Left cardiac atrium (tissue), 4 donors: ENCODE data around the gene SGMS1. TPM values are rescaled to one million over a fixed set of nuclear protein-coding genes. Genes with fewer than 3 reads are reported as not detected.

Experiments used
- ATAC-seq, 2 donors: fragments of 200-7000 bp; cut with Tn5 transposase; one replicate each; pipeline ENCODE4 v1.9.1; 2020; ENCODE audit warnings: mild to moderate bottlenecking in 2 of 2, moderate library complexity in 2 of 2
- DNase-seq: peaks from one replicate; pipeline ENCODE4 v3.0.0-alpha.2; 2020
- intact Hi-C, 2 donors: fragments of 100-400 bp; cut with DNase I; formaldehyde crosslinking; loops; one replicate each; pipeline versions ENCODE4 v1.14.1 to v1.15.1; 2022 to 2023
- total RNA-seq, 2 donors: library from RNA; stranded (reverse); fragmentation: NEBNext Ultra II Directional; extraction: Animal tissue kit (Norgen Biotek cat#: 25700); gene quantifications; one replicate each; pipeline ENCODE4 v1.2.1, GENCODE V29; 2021
- donor health status: DM: no; HTN: yes; CAD: no.
- donor health status: DM: no; HTN: yes; CAD: no; lungs with severe emphysema.
- donor health status: DM: yes; HTN: yes; CAD: no.
- donor health status: Dilated cardiomyopathy.

The SGMS1 gene
- total RNA-seq, 2 donors from 2014 or later = 22.4 to 24.4 TPM

DNA sequence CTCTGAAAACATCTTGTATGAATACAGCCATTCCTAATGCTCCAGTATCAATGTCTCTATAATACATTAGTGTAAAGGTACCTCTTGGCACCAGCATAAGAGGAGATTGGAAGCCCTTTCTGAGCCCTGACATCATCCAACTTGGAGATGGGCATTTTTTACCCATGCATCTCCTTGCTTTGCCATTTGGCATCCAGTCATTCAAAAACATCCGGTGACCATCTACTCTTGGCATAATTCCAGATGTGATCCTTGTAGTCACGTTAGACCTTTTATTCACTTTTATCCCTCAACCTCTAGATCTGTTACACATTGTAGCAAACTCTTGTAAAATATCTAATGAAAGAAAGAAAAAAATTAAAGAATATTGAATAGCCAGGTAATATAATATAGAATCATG lies 17.9 kb upstream of the SGMS1 start:
- ATAC-seq (no peak), DNase-seq (no peak)
- intact Hi-C loops = no loop called here

DNA sequence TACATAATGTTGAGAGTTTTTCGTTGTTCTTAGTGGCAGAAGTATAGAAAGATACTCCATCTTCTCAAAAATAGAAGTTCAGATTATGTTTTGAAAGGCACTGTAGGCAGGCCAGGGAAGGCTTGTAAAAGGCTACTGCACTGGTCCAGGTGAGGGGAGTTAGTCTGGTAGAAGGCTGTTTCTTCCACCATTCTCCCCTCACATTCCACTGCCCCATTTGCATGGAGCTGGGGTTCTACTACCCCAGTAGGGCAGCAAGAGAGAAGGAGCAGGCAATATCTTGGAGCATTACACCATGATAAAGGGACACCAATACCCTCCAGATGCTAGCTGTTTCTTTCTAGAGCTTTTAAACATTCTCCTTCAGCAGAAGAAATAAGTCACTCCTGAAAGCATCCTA lies 16.5 kb upstream of the SGMS1 start:
- DNase-seq (no peak), ATAC-seq (no peak)
- intact Hi-C loops = no loop called here

DNA sequence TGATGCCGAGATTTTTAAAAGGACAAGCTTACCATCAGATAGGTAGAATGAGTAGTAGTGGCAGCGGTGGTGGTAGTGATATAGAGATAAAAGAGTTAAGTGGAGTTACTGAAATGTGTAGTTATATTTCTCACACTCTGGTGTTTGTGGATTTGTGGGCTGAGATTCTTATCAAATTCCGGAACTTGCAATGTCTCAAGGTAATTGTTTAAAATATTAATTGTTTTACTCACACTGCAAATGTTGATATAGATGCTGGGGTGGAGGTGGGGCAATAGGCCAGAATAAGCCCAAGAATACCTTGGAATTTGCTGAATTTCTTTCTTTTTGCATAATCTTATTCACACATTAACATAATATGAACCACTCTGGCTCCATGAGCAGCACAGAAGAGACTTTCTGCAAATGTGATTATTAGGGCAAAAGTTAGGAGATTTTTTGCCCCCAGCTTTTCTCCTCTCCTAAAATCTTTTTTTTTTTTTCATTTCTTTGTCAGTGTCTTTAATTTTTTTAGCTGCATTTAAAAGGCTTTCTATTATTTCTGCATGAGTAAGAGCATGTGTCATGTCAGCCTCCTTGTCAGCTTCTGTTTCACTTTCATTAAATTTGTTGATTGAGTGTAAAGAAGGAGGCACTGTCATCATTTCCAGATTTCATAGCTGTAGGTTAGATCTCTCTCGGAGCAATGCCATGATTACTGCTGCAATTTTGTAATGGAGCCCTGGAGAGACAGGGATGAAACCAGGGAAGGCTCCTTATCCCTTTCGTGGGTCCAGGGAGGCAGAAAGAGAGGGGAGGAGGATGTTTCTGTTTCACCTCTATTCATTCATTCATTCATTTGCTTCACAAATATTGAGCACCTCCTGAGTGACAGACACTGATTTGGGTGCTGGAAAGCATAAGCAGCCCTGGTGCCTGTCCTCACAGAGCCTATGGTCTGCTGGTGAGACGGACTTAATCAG lies 13.1 kb upstream of the SGMS1 start:
- DNase-seq (no peak), ATAC-seq (no peak)
- intact Hi-C loops = loop anchor here in 1 of 2 donors (10.0 kb wide), 1 partner anchor 352 kb away; no protein-coding TSS in a partner anchor

DNA sequence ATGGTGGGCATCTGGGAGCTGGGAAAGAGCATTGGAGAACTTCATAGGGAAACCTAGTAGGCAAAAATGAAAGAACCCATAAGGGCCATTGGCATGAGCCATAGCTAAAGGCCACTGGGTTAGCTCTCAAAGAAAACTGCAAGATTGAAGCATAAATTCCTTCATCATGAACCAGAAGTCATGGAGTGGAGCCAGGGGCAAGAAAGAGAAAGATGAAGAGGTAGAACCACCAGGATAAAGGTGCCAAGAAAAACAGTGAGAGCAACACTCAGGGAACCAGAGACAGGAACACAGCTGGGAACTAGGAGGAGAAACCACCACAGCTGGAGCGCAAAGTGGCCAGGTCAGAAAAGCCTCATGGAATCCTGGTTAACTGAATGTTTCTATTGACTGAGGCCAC lies 11.5 kb upstream of the SGMS1 start:
- intact Hi-C loops = loop anchor here in 1 of 2 donors (10.0 kb wide), 1 partner anchor 350 kb away; no protein-coding TSS in a partner anchor
- ATAC-seq (peak in 1 of 2 donors; percentile 88), DNase-seq (no peak)

DNA sequence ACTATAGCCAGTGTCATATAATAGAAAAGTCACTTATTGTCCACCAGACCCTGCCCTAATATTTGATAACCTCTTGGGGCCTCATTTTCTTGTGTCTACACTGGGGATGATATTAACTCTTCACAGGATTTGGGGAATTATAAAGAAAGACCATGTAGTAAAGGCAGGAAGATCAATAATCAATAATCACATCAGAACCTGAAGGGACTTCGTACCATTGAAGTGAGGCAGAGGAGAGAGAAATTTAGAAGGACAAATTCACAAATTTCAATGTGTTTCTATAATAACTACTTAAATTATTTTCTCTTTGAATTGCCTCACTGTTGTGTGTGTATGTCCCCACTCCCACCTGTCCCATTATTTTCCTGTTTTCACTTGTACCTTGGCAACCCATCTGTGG lies 10.7 kb upstream of the SGMS1 start:
- intact Hi-C loops = loop anchor here in 1 of 2 donors (10.0 kb wide), 1 partner anchor 350 kb away; no protein-coding TSS in a partner anchor
- ATAC-seq = no peak

DNA sequence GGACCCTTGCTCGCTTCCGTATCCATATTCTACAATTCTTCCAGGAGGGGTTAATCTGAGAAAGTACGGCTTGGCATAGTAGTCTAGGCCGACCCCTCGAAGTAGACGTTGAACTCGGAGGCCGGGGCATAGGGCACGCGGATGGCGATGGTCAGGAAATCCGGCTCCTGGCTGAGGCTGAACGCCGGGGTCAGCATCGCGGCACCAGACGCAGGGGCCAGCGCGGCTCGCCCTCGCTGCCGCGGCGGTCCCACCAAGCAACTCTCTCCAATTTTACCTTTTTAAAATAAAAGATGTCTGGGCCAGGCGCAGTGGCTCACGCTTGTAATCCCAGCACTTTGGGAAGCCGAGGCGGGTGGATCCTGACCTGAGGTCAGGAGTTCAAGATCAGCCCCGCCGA lies 7.3 kb upstream of the SGMS1 start:
- intact Hi-C loops = loop anchor here in 1 of 2 donors (10.0 kb wide), 1 partner anchor 346 kb away; no protein-coding TSS in a partner anchor
- ATAC-seq = no peak
- DNase-seq = no peak

More for the DNA sequence above, 10.7 kb upstream of the SGMS1 start:
- DNase-seq = no peak

DNA sequence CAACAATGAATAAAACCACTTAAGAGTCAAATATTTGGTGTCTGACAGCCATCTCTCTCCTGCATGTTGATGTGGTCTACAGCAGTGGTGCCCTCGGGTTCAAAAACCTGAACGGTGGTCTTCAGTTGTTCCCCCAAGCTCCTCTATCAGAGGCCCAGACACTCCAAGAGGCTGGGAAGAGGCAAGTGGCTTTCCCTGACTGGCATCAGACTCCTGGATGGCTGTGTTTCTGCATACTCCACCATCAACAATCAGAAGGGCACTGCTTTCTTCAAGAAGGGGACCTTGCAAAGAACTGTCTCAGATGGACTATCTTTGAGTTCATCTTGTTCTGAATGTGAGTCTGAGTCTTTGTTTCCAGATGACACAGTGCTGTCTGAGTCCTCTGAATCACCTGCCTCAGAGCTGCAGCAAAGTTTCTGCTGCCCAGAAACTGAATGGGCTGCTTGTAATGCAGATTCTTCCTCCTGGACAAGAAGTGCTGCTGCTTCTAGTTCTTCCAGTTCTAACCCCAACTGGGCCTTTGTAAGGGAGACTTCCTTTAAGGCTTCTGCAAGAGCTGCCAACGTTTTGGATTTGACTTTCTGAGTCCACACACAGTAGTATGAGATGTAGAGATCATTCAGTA lies 5.9 kb upstream of the SGMS1 start:
- intact Hi-C loops = loop anchor here in 1 of 2 donors (10.0 kb wide), 2 partner anchors 75 to 345 kb away; no protein-coding TSS in a partner anchor
- no peak for ATAC-seq
- DNase-seq = no peak

DNA sequence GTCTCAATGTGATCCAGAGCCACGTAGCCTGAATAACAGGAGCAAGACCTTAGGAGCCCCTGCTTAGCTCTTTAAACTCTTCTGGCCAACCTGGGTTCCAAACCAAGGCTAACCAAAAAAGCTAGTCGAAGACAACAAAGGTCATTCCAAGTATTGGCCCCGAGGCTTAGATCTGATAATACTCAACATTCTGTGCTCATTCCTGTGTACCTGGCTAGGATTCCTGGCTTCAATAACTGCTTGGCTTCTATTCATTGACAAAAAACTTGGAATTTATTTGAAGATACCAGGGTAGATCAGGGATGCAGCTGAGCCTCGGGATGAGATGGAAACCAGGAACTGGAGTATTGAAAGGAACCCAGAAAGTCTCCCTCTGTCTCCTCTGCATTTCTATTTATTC lies 4.1 kb upstream of the SGMS1 start:
- ATAC-seq (no peak), DNase-seq (no peak)
- intact Hi-C loops = loop anchor here in 1 of 2 donors (10.0 kb wide), 1 partner anchor 73 kb away; no protein-coding TSS in a partner anchor

DNA sequence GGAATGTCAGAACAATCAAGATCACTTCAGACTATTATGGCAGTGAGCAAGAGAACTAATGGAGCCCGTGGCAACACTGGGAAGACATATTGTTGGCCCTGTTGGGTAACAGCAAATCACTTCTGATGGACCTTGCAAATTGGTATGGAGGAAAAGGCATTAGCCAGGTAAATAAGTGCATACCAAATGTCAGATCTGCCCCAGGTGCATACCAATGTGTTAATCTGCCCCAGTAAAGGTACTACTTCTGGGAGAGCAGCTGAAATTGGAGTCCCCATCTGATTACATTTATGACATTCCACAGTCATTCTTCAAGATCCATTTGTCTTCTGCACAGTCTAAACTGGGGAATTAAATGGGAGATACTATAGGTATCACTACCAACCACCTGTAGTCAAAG lies 3.7 kb upstream of the SGMS1 start:
- intact Hi-C loops = loop anchor here in 1 of 2 donors (10.0 kb wide), 1 partner anchor 73 kb away; no protein-coding TSS in a partner anchor
- no peak for ATAC-seq
- DNase-seq = no peak

DNA sequence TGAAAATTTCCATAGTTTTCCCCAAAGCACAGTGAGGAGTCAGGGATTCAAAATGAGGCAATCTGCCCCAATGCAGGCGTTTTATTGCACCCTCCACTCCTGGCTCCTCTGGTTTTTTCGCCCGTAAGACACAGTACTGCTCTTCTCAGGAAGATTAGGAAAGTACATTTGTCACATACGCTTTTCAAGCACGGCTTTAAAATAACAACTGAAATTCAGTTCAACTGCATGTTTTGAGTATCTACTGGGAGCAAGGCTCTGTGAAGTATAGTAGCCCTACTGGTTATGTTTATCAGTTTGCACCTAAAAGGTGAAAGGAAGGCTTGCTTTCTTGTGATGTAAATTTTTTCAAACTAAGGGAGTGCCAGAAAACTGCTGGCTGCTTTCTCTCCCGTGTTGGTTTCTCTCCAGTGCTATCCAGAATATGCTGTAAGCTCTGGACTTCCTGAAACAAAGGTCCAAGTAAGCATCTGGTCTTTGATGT lies 1.9 kb upstream of the SGMS1 start:
- intact Hi-C loops = loop anchor here in 1 of 2 donors (10.0 kb wide), 1 partner anchor 71 kb away; no protein-coding TSS in a partner anchor
- ATAC-seq = no peak
- DNase-seq = no peak

DNA sequence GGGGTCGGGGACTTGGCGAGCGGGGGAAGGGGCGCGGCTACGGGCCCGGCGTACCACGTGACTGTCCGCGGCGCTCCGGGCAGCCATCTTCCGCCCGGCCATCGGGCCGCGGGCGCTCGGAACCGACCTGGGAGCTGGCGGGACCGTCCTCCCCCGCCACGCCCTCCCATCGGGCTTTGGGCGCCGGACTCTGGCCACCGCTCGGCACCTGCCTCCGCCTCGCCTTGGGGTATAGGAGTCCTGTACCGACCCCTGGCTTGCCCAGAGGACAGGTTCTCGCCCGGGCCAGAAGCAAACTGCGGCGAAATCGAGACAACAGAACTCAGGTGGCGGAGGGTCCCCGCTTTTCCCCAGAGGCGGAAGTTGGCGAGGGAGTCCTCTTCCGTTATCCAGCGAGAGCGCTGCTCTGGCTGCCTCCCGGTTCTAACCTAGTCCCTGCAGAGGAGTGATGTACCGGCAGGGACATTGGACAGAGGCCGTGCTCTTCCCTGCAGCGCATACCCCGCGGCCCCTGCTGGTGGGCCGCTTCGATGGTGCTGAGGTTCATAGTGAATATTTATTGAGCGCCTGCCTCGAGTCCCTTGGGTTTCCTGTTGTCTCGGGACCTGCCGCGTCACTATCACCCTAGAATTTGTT lies 1.2 kb upstream of the SGMS1 start:
- ATAC-seq (peak; percentile 72 to 74), DNase-seq (peak; percentile 71)
- intact Hi-C loops = loop anchor here (5.0 to 10.0 kb wide), 4 partner anchors 48 to 208 kb away; no protein-coding TSS in a partner anchor

DNA sequence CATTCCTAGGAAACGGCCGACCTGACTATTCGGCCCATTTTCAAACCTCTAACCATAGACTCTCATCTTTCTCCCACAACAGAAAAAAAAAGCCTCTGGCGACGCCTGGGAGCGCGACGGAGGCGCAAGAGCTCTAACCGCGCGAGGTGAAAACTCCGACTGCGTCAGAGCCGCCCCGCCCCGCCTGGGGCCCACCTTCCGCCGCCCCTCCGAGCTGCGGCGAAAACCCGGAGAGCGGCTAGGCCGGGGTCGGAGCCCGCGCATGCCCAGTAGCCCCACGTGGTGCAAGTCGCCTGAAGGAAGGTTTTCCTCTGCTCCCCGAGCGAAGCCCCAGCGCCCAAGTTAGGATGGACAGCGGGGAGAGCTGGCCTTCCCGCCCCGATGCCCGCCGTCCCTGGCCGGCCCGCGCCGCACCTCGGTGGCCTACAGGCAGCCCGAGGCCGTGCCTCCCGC lies 683 bp upstream of the SGMS1 start:
- DNase-seq (peak; percentile 97), ATAC-seq (peak; percentile 85 to 87)
- intact Hi-C loops = loop anchor here (5.0 to 10.0 kb wide), 4 partner anchors 47 to 207 kb away; no protein-coding TSS in a partner anchor

DNA sequence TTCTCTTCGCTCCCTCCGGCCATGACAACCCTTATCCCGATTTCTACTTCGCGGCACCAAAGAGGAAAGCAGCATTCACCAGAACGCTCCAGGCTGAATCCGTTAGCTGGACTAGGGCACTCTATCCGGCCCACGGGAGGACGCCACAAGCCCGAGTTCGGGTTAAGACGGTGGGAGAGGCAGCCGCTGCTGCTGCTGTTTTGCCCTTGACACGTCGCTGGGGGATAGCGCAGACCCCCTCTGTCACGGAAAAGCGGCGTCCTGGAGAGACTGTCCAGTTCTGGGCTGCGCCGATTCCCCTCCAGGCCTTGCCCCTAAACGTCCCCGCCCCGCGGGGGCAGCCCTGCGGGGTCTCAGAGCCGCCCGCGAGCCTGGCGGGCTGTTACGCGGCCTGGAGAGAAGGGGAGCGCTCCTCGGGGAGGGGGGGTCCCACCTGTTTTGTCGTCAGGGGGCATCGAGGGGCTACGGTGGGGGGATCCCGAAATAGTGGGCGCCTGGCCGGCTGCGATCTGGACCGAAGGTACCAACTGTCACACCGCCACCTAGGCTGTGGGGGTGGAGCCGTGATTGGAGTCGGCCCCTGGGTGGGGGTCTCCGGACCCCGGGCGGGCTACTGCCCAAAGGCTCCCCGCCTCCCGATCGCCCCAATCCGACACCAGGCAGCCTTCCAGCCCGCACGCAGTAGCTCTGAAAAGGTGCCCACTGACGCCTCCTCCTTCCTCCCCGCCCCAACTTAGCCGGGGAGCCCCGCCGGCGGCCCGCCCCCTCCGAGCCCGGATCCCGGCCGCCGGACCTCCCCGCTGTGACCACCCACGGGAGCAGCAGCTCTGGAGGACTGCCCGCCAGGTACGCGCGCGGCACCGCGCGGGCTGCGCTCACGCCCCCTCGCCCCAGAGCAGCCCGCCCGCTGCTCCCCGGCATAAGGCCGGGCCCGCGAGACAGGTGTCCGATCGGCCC lies 772 bp downstream of the SGMS1 start:
- intact Hi-C loops = loop anchor here (2.0 to 10.0 kb wide), 5 partner anchors 46 to 206 kb away; no protein-coding TSS in a partner anchor
- DNase-seq (peak; percentile 64), ATAC-seq (peak; percentile 8 to 16)

DNA sequence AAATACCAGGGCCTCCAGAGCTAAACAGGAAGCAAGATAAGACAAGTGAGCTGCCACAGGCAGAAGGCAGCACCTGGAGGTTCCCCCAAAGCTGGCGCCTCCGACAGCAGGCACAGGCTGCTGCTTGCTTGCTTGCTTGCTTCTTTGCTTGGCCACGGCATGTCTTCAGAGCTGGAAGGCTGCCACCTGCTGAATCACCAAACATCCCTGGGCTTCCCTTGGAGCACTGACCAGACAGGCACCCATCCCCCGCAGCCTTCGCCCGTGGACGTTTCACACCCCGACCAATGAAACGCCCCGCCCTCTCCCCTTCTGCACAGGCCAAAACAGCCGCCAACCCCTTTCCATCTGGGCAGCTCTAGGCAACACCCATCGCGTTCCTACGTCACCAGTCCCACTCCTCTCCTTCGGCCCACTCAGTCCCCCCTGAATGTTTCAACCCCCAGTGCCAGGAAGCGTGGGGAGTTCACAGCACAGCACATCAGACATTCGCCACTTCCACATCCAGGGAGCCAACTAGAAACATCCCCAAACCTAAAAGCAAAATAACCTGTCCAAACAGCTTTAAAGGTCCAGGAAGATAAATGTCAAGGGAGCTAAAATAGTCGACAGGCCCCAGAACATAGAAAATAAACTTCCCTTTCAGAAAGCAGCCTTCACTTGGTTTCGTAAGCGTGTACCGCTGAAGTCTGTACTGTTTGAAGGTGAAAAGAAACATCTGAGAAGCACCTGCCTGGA lies 1.6 kb downstream of the SGMS1 start:
- intact Hi-C loops = loop anchor here (2.0 to 10.0 kb wide), 5 partner anchors 45 to 205 kb away; no protein-coding TSS in a partner anchor
- ATAC-seq = peak; percentile 51 to 69
- DNase-seq = peak; percentile 99

DNA sequence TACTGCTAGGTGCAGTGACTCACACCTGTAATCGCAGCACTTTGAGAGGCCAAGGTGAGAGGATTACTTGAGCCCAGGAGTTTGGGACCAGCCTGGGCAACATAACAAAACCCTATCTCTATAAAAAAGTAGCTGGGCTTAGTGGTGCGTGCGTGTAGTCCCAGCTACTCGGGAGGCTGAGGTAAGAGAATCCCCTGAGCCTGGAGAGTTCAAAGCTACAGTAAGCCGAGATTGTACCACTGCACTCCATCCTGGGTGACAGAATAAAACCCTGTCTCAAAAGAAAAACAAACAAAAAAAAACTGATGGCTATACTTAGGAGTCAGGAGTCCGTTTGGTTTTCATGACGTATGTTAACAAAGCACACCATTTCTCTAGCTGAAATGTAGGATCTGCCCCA lies 2.9 kb downstream of the SGMS1 start:
- intact Hi-C loops = loop anchor here (5.0 to 10.0 kb wide), 4 partner anchors 44 to 204 kb away; no protein-coding TSS in a partner anchor
- DNase-seq (no peak), ATAC-seq (no peak)

DNA sequence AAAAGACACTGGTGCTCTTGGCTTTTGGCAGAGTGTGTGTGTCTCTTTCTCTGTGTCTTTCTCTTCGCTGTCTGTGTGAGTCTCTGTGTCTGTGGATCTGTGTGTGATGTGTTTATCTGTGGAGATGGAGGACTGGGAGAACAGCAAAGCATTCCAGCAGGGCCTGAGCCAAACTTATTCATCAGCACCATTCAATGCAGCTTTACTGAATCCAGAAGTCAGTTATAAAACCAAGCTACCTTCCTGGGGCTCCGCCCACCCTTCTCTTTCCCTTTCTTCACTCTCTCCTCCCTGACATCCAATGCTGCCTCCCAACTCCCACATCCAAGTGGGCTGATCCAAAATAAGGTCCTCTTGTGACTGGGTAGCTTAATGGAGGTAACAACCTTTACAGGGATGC lies 3.9 kb downstream of the SGMS1 start:
- intact Hi-C loops = loop anchor here (5.0 to 10.0 kb wide), 4 partner anchors 43 to 203 kb away; no protein-coding TSS in a partner anchor
- DNase-seq (no peak), ATAC-seq (no peak)

DNA sequence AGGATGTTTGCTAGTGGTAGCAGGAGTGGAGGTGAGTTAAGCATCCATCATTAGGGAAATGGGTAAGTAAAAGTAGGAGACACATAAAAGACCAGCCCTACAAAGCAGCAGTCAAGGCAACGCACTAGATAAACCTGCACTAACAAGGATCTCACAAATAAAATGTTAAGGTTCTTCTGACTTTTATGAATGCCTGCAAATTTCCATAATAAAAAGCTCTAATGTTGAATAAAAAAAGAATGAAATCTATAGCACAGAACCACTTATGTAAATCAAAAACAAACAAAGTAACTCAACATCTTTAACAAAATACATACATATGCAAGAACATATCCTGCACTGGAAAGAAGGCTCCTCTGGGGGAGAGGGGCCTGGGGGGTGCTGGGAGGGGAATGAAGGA lies 4.6 kb downstream of the SGMS1 start:
- ATAC-seq (no peak), DNase-seq (no peak)
- intact Hi-C loops = no loop called here
